ENCODE measurements around the gene F2RL1. TPM values are rescaled to one million over a fixed set of nuclear protein-coding genes. Genes with fewer than 3 reads are reported as not detected.
A peak's percentile ranks its signal among the peaks of the same experiment; 100 is the strongest.
"Not testable (repeated sequence)": the region's sequence is repeated elsewhere in the genome, so short reads cannot be mapped to it uniquely, and the experiment has no call there.

Gene F2RL1
- total and polyA plus RNA-seq, 2 experiments from 2014 or later, result 0.06 TPM; not detected in 1

DNA sequence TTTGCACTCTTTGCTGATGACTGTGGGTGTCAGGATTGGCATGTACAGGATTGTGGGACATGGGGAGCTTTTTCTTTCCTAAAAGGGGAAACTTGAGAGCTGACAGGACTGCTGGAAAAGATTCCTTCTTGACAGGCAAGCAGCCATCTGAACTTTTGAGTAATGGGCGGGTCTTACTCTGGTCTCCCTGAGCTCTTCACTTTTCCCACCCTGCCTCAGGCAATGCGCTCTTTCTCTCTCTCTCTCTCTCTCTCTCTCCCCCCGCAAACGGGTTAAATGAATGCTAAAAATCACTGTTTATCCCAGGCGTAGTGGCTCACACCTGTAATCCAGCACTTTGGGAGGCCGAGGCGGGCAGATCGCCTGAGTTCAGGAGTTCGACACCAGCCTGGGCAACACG is 37.1 kb upstream of the F2RL1 start:
- peaks cover 8% of the 10 kb centered on the region for H3K4me1 ChIP-seq (ENCODE audit: low read depth)
- DNase-seq (ENCODE audit: low read depth in 1 of 2, low spot score in 1 of 2), result no peak
- H3K27ac ChIP-seq, result no peak overlapping the region
- H3K9me3 ChIP-seq (ENCODE audit: low read depth), result no peaks in the 10 kb centered on the region
- no peak overlapping the region for H3K4me3 ChIP-seq
- H3K36me3 ChIP-seq, result no peaks in the 10 kb centered on the region
- no peaks in the 10 kb centered on the region for H3K27me3 ChIP-seq
- TF ChIP-seq, protein P1, sequence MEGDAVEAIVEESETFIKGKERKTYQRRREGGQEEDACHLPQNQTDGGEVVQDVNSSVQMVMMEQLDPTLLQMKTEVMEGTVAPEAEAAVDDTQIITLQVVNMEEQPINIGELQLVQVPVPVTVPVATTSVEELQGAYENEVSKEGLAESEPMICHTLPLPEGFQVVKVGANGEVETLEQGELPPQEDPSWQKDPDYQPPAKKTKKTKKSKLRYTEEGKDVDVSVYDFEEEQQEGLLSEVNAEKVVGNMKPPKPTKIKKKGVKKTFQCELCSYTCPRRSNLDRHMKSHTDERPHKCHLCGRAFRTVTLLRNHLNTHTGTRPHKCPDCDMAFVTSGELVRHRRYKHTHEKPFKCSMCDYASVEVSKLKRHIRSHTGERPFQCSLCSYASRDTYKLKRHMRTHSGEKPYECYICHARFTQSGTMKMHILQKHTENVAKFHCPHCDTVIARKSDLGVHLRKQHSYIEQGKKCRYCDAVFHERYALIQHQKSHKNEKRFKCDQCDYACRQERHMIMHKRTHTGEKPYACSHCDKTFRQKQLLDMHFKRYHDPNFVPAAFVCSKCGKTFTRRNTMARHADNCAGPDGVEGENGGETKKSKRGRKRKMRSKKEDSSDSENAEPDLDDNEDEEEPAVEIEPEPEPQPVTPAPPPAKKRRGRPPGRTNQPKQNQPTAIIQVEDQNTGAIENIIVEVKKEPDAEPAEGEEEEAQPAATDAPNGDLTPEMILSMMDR (IDR thresholded peaks at IDR 0.05; ENCODE audit: low read depth, low read length), result no peak

DNA sequence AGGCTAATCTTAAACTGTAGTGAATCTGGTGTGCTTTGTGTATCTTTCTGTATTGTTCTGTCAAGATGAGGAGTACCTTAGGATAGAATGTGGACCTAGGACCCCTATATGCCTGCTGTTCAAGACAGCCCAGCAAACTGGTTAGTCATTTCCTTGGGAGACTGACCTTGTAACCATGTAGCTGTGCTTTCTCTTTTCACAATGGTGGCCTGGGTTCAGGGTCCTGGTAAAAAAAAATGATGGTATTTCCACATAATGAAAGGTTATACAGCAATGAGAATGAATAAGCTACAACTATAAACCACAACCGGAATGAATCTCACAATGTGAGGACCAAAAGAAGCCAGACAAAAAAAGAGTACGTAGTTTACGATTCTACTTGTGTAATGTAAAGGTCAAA is 36.4 kb upstream of the F2RL1 start:
- H3K4me1 ChIP-seq (ENCODE audit: low read depth), result peaks cover 6% of the 10 kb centered on the region
- H3K9me3 ChIP-seq (ENCODE audit: low read depth), result no peaks in the 10 kb centered on the region
- H3K27ac ChIP-seq, result no peak overlapping the region
- no peaks in the 10 kb centered on the region for H3K27me3 ChIP-seq
- TF ChIP-seq, protein P1 (IDR thresholded peaks at IDR 0.05; ENCODE audit: low read depth, low read length), result no peak
- DNase-seq (ENCODE audit: low read depth in 1 of 2, low spot score in 1 of 2), result no peak
- H3K4me3 ChIP-seq, result no peak overlapping the region
- H3K36me3 ChIP-seq, result no peaks in the 10 kb centered on the region

DNA sequence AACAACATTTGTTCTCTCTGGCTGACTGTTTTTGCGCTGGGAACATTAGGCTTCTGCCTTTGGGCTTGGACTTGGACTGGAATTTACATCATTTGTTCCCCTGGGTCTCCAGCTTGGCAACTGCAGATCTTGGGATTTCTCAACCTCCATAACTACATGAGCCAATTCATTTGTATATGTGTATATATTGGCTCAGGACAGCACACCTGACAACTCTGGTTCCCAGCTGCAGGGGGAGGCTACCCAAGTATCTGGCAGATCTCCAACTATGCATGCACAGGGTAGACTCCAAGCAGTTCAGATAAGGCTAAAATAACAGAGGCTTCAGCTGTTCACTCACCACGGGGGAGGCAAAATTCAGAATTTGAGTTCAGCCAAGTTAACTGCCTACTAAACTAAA is 31.6 kb upstream of the F2RL1 start:
- Histone ChIP-seq H3K36me3 (no peaks in the 10 kb centered on the region), H3K27me3 (no peaks in the 10 kb centered on the region), H3K27ac (no peak overlapping the region), H3K4me3 (no peak overlapping the region), H3K4me1 (ENCODE audit: low read depth) (no peaks in the 10 kb centered on the region), H3K9me3 (ENCODE audit: low read depth) (no peaks in the 10 kb centered on the region)
- peak; percentile 49 to 99 for DNase-seq (ENCODE audit: low read depth in 1 of 2, low spot score in 1 of 2)
- TF ChIP-seq, protein P1 (IDR thresholded peaks at IDR 0.05; ENCODE audit: low read depth, low read length), result no peak

DNA sequence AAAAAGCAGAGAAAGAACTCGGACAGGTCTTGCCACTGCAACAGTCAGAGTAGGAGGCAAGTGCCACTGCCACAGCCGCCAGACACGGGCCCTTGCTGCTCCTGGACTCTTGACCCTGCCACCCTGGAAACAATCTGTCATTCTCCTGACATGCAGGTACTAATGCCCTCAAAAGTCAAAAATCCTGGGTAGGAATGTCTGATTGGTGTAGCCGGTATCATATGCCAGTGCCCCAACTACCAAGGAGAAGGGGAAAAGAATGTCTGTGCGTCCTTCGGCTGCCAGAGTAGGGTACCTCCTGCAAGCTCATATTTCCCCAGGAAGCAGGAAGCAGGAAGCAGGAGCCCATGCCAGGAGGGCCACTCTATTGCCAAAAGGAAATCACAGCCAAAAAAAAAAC is 30.5 kb upstream of the F2RL1 start:
- Histone ChIP-seq H3K4me3 (no peak overlapping the region), H3K27me3 (no peaks in the 10 kb centered on the region), H3K36me3 (no peaks in the 10 kb centered on the region), H3K4me1 (ENCODE audit: low read depth) (no peaks in the 10 kb centered on the region), H3K9me3 (ENCODE audit: low read depth) (no peaks in the 10 kb centered on the region), H3K27ac (no peak overlapping the region)
- no peak for DNase-seq (ENCODE audit: low read depth in 1 of 2, low spot score in 1 of 2)
- TF ChIP-seq, protein P1 (IDR thresholded peaks at IDR 0.05; ENCODE audit: low read depth, low read length), result no peak

DNA sequence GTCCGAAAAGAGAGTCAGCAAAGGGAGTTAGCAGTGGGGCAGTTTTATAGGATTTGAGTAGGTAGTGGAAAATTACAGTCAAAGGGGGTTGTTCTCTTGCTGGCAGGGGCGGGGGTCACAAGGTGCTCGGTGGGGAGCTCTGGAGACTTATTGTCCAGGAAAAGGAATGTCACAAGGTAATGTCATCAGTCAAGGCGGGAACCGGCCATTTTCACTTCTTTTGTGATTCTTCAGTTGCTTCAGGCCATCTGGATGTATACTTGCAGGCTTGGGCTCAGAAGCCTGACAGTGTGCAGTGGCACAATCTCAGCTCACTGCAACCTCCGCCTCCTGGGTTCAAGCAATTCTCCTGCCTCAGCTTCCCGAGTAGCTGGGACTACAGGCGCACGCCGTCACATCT is 29.6 kb upstream of the F2RL1 start:
- H3K4me3 ChIP-seq; H3K36me3 ChIP-seq; H3K4me1 ChIP-seq (ENCODE audit: low read depth); H3K27ac ChIP-seq; H3K27me3 ChIP-seq; H3K9me3 ChIP-seq (ENCODE audit: low read depth); DNase-seq (ENCODE audit: low read depth in 1 of 2, low spot score in 1 of 2): not testable (repeated sequence)

DNA sequence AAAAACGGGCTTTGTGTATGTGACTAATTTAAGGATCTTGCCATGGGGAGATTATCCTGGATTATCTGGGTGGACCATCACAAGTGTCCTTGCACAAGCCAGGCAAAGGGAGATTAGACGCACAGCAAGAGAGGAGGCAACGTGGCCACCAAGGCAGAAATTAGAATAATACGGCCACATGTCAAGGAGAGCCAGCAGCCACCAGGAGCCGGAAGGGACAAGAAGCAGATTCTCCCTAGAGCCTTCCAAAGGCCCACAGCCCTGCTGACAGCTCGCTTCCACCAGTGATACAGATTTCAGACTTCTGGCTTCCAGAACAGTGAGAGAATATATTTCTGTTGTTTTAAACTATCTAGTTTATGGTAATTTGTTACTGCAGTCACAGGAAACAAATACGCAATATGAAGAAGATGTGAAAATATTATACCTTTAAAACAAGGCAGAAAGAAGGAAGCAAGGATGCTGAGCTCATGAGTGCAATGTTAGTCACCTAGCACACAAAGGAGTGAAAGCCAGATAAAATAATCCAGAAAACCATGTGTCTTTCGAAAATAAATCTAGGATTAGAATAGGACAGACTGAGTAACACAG is 28.7 kb upstream of the F2RL1 start:
- Histone ChIP-seq H3K4me3 (no peak overlapping the region), H3K4me1 (ENCODE audit: low read depth) (no peaks in the 10 kb centered on the region), H3K9me3 (ENCODE audit: low read depth) (no peaks in the 10 kb centered on the region), H3K27me3 (no peaks in the 10 kb centered on the region), H3K27ac (no peak overlapping the region), H3K36me3 (no peaks in the 10 kb centered on the region)
- no peak for DNase-seq (ENCODE audit: low read depth in 1 of 2, low spot score in 1 of 2)
- TF ChIP-seq, protein P1 (IDR thresholded peaks at IDR 0.05; ENCODE audit: low read depth, low read length), result no peak

Data from cardiac muscle cell (in vitro differentiated cells and primary cell).